Vagina (tissue), 2 donors: ENCODE results near the gene SLC39A11. TPM values are rescaled to one million over a fixed set of nuclear protein-coding genes. Genes with fewer than 3 reads are reported as not detected.
"Not testable (repeated sequence)": the region's sequence is repeated elsewhere in the genome, so short reads cannot be mapped to it uniquely, and the experiment has no call there.

Experiments
- DNase-seq, 2 donors: peaks; one replicate each; pipeline ENCODE4 v3.0.0-alpha.2; 2017; ENCODE audit errors: extremely low spot score in 2 of 2
- H3K27ac ChIP-seq: fragments of 200-600 bp; sonication (generic); one replicate; pipeline ENCODE4 v1.5.1; 2019
- H3K27me3 ChIP-seq: fragments of 200-600 bp; sonication (generic); one replicate; pipeline ENCODE4 v1.5.1; 2019
- H3K36me3 ChIP-seq, 2 donors: fragments of 200-600 bp; sonication (generic); one replicate each; pipeline ENCODE4 v1.5.1; 2017 to 2019
- H3K4me1 ChIP-seq: fragments of 200-600 bp; sonication (generic); one replicate; pipeline ENCODE4 v1.5.1; 2019
- H3K4me3 ChIP-seq, 2 donors: fragments of 200-600 bp; sonication (generic); 1 replicate in 1 of 2; 2 replicates in 1 of 2; pipeline ENCODE4 v1.5.1; 2016 to 2019
- H3K9me3 ChIP-seq: fragments of 200-600 bp; sonication (generic); one replicate; pipeline ENCODE4 v1.5.1; 2019
- CTCF ChIP-seq, 3 experiments: fragments of 450-650 bp in 2 of 3; fragments of 200-600 bp in 1 of 3; sonication (generic) in 1 of 3; IDR thresholded peaks; one replicate each; pipeline ENCODE4 v1.5.1; 2017 to 2019; ENCODE audit warnings: antibody characterized with exemption in 3 of 3, mild to moderate bottlenecking in 2 of 3, moderate library complexity in 2 of 3
- POLR2A ChIP-seq, 2 donors: fragments of 450-650 bp; IDR thresholded peaks; one replicate each; pipeline ENCODE4 v1.6.1; 2017; ENCODE audit warnings: antibody characterized with exemption in 2 of 2, mild to moderate bottlenecking in 2 of 2, moderate library complexity in 2 of 2
- POLR2AphosphoS5 ChIP-seq, 2 donors: sonication (generic); formaldehyde crosslinking; IDR thresholded peaks; one replicate each; pipeline ENCODE4 v1.9.0; 2017; ENCODE audit warnings: antibody characterized with exemption in 2 of 2, mild to moderate bottlenecking in 2 of 2, low read depth in 1 of 2; ENCODE audit not compliant: insufficient read depth in 1 of 2
- intact Hi-C: fragments of 100-400 bp; cut with DNase I; formaldehyde crosslinking; loops from one replicate; pipeline ENCODE4 v1.15.1; 2023
- total RNA-seq: library from RNA; depleted of rRNA; stranded (reverse); fragments of >200 nt; gene quantifications from one replicate; pipeline ENCODE4 v1.2.3, GENCODE V29; 2016

The SLC39A11 gene
- total RNA-seq, 1 donor from 2014 or later = 22.6 TPM

DNA sequence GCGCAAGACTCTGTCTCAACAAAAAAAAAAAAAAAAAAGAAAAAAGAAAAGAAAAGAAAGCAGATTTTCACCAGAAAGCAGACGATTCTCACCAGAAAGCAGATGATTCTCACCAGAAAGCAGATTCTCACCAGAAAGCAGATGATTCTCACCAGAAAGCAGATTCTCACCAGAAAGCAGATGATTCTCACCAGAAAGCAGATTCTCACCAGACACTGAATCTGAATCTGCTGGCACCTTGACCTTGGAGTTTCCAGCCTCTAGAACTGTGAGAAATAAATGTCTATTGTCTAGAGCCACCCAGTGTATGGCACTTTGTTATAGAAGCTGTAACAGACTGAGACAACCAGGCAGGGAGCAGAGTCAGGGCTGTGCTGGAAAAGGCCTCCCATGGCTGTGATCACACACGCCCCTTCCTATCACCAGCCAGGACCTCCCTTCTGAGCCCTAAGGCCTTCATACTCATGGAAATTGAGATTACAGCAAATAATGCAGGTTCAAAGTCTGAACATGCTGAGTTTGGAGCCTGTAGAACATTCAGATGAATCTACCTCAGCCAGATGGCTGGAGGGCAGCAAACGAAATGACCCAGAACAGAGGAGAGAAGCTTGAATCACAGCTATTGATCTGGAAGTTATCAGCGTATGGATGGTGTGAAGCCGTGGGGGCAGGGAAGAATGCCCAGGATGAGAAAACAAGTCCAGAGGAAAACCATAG, 309.3 kb downstream of the SLC39A11 start:
- no peak for DNase-seq
- H3K27ac ChIP-seq = no peak overlapping the region
- TF ChIP-seq POLR2A (IDR thresholded peaks at IDR 0.05) (no peak), CTCF (IDR thresholded peaks at IDR 0.05) (no peak), POLR2AphosphoS5 (IDR thresholded peaks at IDR 0.05; ENCODE audit: insufficient read depth in 1 of 2, low read depth in 1 of 2) (no peak)
- no peaks in the 10 kb centered on the region for H3K9me3 ChIP-seq
- H3K4me1 ChIP-seq = no peaks in the 10 kb centered on the region
- H3K4me3 ChIP-seq = no peak overlapping the region
- H3K27me3 ChIP-seq = no peaks in the 10 kb centered on the region
- intact Hi-C loops = no loop called here
- no peaks in the 10 kb centered on the region for H3K36me3 ChIP-seq

DNA sequence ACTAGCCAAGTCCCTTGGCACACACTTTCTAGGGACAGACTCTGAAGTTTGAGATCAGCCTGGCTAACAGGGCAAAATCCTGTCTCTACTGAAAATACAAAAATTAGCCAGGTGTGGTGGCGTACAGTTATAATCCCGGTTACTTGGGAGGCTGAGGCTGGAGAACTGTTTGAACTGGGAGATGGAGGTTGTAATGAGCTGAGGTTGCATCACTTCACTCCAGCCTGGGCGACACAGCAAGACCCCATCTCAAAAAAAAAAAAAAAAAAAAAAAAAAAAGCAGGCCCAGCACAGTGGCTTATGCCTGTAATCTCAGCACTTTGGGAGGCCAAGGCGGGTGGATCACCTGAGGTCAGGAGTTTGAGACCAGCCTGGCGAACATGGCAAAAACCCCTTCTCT, 310.1 kb downstream of the SLC39A11 start:
- DNase-seq, intact Hi-C loops: not testable (repeated sequence)

DNA sequence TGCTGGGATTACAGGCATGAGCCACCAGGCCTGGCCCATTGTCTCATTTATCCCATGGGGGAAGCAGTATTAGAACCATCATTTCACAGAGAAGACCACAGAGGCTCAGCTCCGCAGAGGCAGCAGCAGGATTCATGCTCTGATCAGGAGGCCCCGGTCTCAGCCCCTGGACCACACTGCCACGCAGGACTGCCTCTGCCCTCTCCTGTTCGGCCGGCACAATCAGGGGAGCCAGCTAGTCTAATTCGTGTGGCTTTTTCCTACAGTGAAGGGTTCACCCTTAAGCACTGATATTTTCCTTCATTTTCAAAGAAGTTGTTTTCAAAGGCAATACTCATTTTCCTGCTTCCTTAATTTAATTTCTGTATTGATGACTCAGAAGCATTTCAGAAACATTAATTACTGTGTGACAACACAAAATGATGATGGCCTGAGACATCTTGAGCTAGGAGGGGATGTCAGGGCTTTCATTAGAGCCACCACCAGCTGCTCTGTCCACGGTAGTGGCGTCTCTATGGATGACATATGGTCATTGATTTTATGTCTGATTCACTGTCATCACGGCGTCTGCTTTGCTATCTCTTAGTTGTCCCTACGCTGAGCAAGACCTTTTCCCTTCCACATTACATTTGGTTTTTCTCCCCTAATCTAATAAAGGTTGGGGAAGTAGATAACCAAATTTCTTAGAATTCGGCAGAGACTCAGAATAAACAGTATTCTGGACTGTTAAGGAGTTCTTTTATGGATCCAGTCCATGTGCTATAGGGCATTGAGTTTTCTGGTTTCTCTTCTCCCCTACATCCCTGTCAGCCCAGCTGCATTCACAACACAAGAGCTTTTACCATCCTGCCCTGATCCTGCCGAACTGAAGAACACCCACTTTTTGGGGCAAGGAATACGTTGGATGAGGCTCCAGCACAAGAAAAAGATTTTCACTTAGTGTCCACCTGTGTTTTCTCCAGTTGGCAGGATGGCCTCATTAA, 314.0 kb downstream of the SLC39A11 start:
- Histone ChIP-seq H3K4me3 (no peak overlapping the region), H3K36me3 (no peaks in the 10 kb centered on the region), H3K27me3 (no peaks in the 10 kb centered on the region), H3K4me1 (no peaks in the 10 kb centered on the region), H3K9me3 (no peaks in the 10 kb centered on the region), H3K27ac (no peak overlapping the region)
- intact Hi-C loops = no loop called here
- no peak for TF ChIP-seq POLR2A (IDR thresholded peaks at IDR 0.05)
- TF ChIP-seq CTCF (IDR thresholded peaks at IDR 0.05) = no peak
- TF ChIP-seq POLR2AphosphoS5 (IDR thresholded peaks at IDR 0.05; ENCODE audit: insufficient read depth in 1 of 2, low read depth in 1 of 2) = no peak
- no peak for DNase-seq

More for the DNA sequence above, 310.1 kb downstream of the SLC39A11 start:
- H3K27me3 ChIP-seq, H3K36me3 ChIP-seq, H3K27ac ChIP-seq, H3K4me3 ChIP-seq, H3K9me3 ChIP-seq, H3K4me1 ChIP-seq: not testable (repeated sequence)

- no peaks in the 10 kb centered on the region for H3K9me3 ChIP-seq
- no peak for DNase-seq
- intact Hi-C loops = no loop called here
These were observed 316.6 kb downstream of the SLC39A11 start for GRCh38 chr17:72775919-72776318.

More at GRCh38 chr17:72775919-72776318, 316.6 kb downstream of the SLC39A11 start:
- Histone ChIP-seq H3K36me3 (no peaks in the 10 kb centered on the region), H3K27me3 (no peaks in the 10 kb centered on the region), H3K27ac (no peak overlapping the region), H3K4me3 (no peak overlapping the region), H3K4me1 (no peaks in the 10 kb centered on the region)
- no peak for TF ChIP-seq POLR2A (IDR thresholded peaks at IDR 0.05)
- no peak for TF ChIP-seq CTCF (IDR thresholded peaks at IDR 0.05)
- TF ChIP-seq POLR2AphosphoS5 (IDR thresholded peaks at IDR 0.05; ENCODE audit: insufficient read depth in 1 of 2, low read depth in 1 of 2) = no peak
